Erythroblast (primary cell): ENCODE measurements around the gene ALPL.

ENCODE experiments used
- DNase-seq, 2 experiments: peaks; one replicate each; lab custom pipeline; 2025; lab: John Stamatoyannopoulos, UW
- GATA1 ChIP-seq: IDR thresholded peaks from 2 replicates; pipeline ENCODE4 v1.6.1; 2011; ENCODE audit warnings: low read depth, mild to moderate bottlenecking, control low read depth, low read length, moderate library complexity
- POLR2A ChIP-seq: IDR thresholded peaks from 2 replicates; pipeline ENCODE4 v1.6.1; 2011; ENCODE audit warnings: mild to moderate bottlenecking, low read length

Gene ALPL

GRCh38 chr1:21610027-21610426 lies 100.8 kb downstream of the ALPL start:
- DNase-seq = no peak
- TF ChIP-seq GATA1 = no peak
- no peak for TF ChIP-seq POLR2A

- TF ChIP-seq POLR2A = no peak
- no peak for TF ChIP-seq GATA1
- no peak for DNase-seq
These were observed 102.0 kb downstream of the ALPL start for GRCh38 chr1:21610989-21611785.

- TF ChIP-seq POLR2A (no peak), GATA1 (no peak)
- no peak for DNase-seq
These were observed 102.8 kb downstream of the ALPL start for GRCh38 chr1:21612057-21612456.

- TF ChIP-seq GATA1 (peak; percentile 37), POLR2A (no peak)
- peak in 1 of 2 experiments; percentile 76 for DNase-seq
These were observed 104.0 kb downstream of the ALPL start for GRCh38 chr1:21613072-21613867.

- TF ChIP-seq GATA1 (no peak), POLR2A (no peak)
- DNase-seq = no peak
These were observed 105.3 kb downstream of the ALPL start for GRCh38 chr1:21614419-21615115.

- TF ChIP-seq GATA1 = no peak
- TF ChIP-seq POLR2A = no peak
- DNase-seq = no peak
These were observed 107.1 kb downstream of the ALPL start for GRCh38 chr1:21616372-21616771.

GRCh38 chr1:21617126-21617738 lies 108.0 kb downstream of the ALPL start:
- no peak for DNase-seq
- TF ChIP-seq GATA1 (no peak), POLR2A (no peak)

GRCh38 chr1:21618059-21618458 lies 108.8 kb downstream of the ALPL start:
- no peak for DNase-seq
- TF ChIP-seq POLR2A (no peak), GATA1 (no peak)

GRCh38 chr1:21618561-21619374 lies 109.5 kb downstream of the ALPL start:
- peak in 1 of 2 experiments; percentile 40 for DNase-seq
- TF ChIP-seq GATA1 (no peak), POLR2A (no peak)

GRCh38 chr1:21619375-21619947 lies 110.2 kb downstream of the ALPL start:
- TF ChIP-seq GATA1 = no peak
- no peak for DNase-seq

GRCh38 chr1:21620011-21620410 lies 110.8 kb downstream of the ALPL start:
- DNase-seq = no peak
- TF ChIP-seq GATA1 (no peak), POLR2A (no peak)

GRCh38 chr1:21620496-21620895 lies 111.3 kb downstream of the ALPL start:
- TF ChIP-seq POLR2A = no peak

More at GRCh38 chr1:21620496-21620895, 111.3 kb downstream of the ALPL start:
- no peak for DNase-seq
